Endothelial cell of umbilical vein (primary cell): ENCODE results near the gene NAA38. TPM values are rescaled to one million over a fixed set of nuclear protein-coding genes. Genes with fewer than 3 reads are reported as not detected.

ENCODE experiments used
- BruUV-seq: library from RNA; stranded (reverse); fragments of 400-500 nt; replicated peaks from 2 replicates; lab custom pipeline; 2021; lab: Mats Ljungman, UMichigan
- CTCF ChIA-PET: fragments of 300-600, 350-600 bp; sonication (Branson Sonifier 250); formaldehyde crosslinking; loops from one replicate; lab custom pipeline; 2021; ENCODE audit warnings: antibody characterized with exemption, inconsistent platforms; lab: Charles Lee
- POLR2A ChIA-PET: fragments of 300-600, 350-600 bp; sonication (Branson Sonifier 250); formaldehyde crosslinking; loops from one replicate; lab custom pipeline; 2021; ENCODE audit warnings: antibody characterized with exemption, inconsistent platforms; lab: Charles Lee
- DNase-seq: peaks from one replicate; pipeline ENCODE4 v3.0.0-alpha.2; 2011; ENCODE audit warnings: low read depth, low spot score
- FAIRE-seq: peaks from 2 replicates; lab custom pipeline; 2011; peaks lifted over from hg19 to GRCh38; lab: Jason Lieb, UNC
- H2AFZ ChIP-seq: 2 replicates; pipeline ENCODE4 v1.6.0; 2012; ENCODE audit warnings: low read depth, low read length, control low read depth, inconsistent platforms
- H3K27ac ChIP-seq: 2 replicates; pipeline ENCODE4 v1.5.1; 2011; ENCODE audit warnings: low read depth, mild to moderate bottlenecking, control low read depth, low read length, moderate library complexity; ENCODE audit not compliant: insufficient read depth
- H3K27me3 ChIP-seq, 2 experiments: 2 replicates each; pipeline versions ENCODE4 v1.6.0 to v1.6.1; 2011; ENCODE audit warnings: low read length in 2 of 2, mixed read lengths in 1 of 2; ENCODE audit not compliant: control insufficient read depth in 2 of 2, insufficient read depth in 2 of 2
- H3K36me3 ChIP-seq, 2 experiments: 2 replicates in 1 of 2; 3 replicates in 1 of 2; pipeline ENCODE4 v1.5.1; 2011; ENCODE audit warnings: low read length in 2 of 2, mild to moderate bottlenecking in 1 of 2, moderate library complexity in 1 of 2; ENCODE audit not compliant: control insufficient read depth in 2 of 2, insufficient read depth in 2 of 2; ENCODE audit errors: extremely low read depth in 1 of 2
- H3K4me1 ChIP-seq: 3 replicates; pipeline ENCODE4 v1.5.1; 2011; ENCODE audit warnings: mild to moderate bottlenecking, low read length; ENCODE audit not compliant: control insufficient read depth, insufficient read depth; ENCODE audit errors: extremely low read depth
- H3K4me2 ChIP-seq: 2 replicates; pipeline ENCODE4 v1.6.1; 2011; ENCODE audit warnings: low read length, control low read depth, mixed read lengths; ENCODE audit not compliant: insufficient read depth
- H3K4me3 ChIP-seq, 3 experiments: fragments of 200-600 bp in 1 of 3; sonication (generic), shearing (Covaris generic) in 1 of 3; replicated peaks in 1 of 3; 2 replicates each; pipeline ENCODE4 v1.5.1; 2011 to 2016; ENCODE audit warnings: control low read depth in 3 of 3, low read length in 3 of 3, mild to moderate bottlenecking in 2 of 3, inconsistent platforms in 1 of 3, low read depth in 1 of 3, moderate library complexity in 1 of 3; ENCODE audit not compliant: insufficient read depth in 1 of 3
- H3K79me2 ChIP-seq: 2 replicates; pipeline ENCODE4 v1.6.0; 2012; ENCODE audit warnings: low read length, inconsistent platforms; ENCODE audit not compliant: control insufficient read depth, insufficient read depth
- H3K9ac ChIP-seq: replicated peaks from 2 replicates; pipeline ENCODE3; 2011; ENCODE audit warnings: low read length, control low read depth; ENCODE audit not compliant: insufficient read depth; ENCODE audit errors: extremely low read depth
- H3K9me1 ChIP-seq: replicated peaks from 3 replicates; pipeline ENCODE4 v1.6.0; 2011; ENCODE audit warnings: mild to moderate bottlenecking, low read length; ENCODE audit not compliant: control insufficient read depth, insufficient read depth; ENCODE audit errors: extremely low read depth
- H3K9me3 ChIP-seq: replicated peaks from 2 replicates; pipeline ENCODE4 v1.5.1; 2012; ENCODE audit warnings: low read length, inconsistent platforms; ENCODE audit not compliant: control insufficient read depth, insufficient read depth
- H4K20me1 ChIP-seq: replicated peaks from 2 replicates; pipeline ENCODE3; 2011; ENCODE audit warnings: mild to moderate bottlenecking, low read length; ENCODE audit not compliant: control insufficient read depth, insufficient read depth; ENCODE audit errors: extremely low read depth
- EZH2 ChIP-seq: IDR thresholded peaks from 2 replicates; pipeline ENCODE4 v1.6.1; 2012; ENCODE audit warnings: borderline replicate concordance, low read depth, mild to moderate bottlenecking, moderate library complexity, low read length, inconsistent platforms; ENCODE audit not compliant: severe bottlenecking
- FOS ChIP-seq: IDR thresholded peaks from 2 replicates; pipeline ENCODE4 v1.6.1; 2011; ENCODE audit warnings: mild to moderate bottlenecking, low read length, moderate library complexity, borderline replicate concordance; ENCODE audit not compliant: insufficient read depth
- GATA2 ChIP-seq: IDR thresholded peaks from 2 replicates; pipeline ENCODE4 v1.7.0; 2011; ENCODE audit warnings: low read depth, mild to moderate bottlenecking, moderate library complexity, mixed read lengths, low read length; ENCODE audit not compliant: insufficient read length, insufficient read depth
- JUN ChIP-seq: IDR thresholded peaks from 2 replicates; pipeline ENCODE4 v1.6.1; 2011; ENCODE audit warnings: borderline replicate concordance, low read depth; ENCODE audit not compliant: insufficient read length, insufficient read depth
- MYC ChIP-seq: IDR thresholded peaks from one replicate; pipeline ENCODE4 v1.6.1; 2011; ENCODE audit warnings: mild to moderate bottlenecking, low read depth, low read length
- POLR2A ChIP-seq: IDR thresholded peaks from 2 replicates; pipeline ENCODE4 v1.6.1; 2012; ENCODE audit warnings: low read depth, mild to moderate bottlenecking, control low read depth, low read length
- POLR2AphosphoS5 ChIP-seq: IDR thresholded peaks from 2 replicates; pipeline ENCODE4 v1.6.1; 2012; ENCODE audit warnings: low read depth, mild to moderate bottlenecking, control low read depth, low read length, moderate library complexity; ENCODE audit not compliant: insufficient read depth
- dilution Hi-C: fragments of 300-500 bp; cut with MboI; formaldehyde crosslinking; loops from one replicate; pipeline ENCODE4 v1.15.0; 2019; ENCODE audit warnings: low sequenced_read_pairs; ENCODE audit not compliant: extremely low pct_ligation_motif_present
- intact Hi-C: fragments of 100-400 bp; cut with micrococcal nuclease; formaldehyde crosslinking; loops from one replicate; pipeline ENCODE4 v1.10.0; 2022
- polyA plus RNA-seq, 4 experiments: library from polyadenylated mRNA; depleted of rRNA in 3 of 4; stranded (reverse) in 3 of 4; unstranded in 1 of 4; fragments of >200 nt; gene quantifications; 2 replicates each; pipeline versions ENCODE4 v1.2.1 to v1.2.3, GENCODE V29; 2011 to 2012; ENCODE audit warnings: missing spikeins in 1 of 4
- total RNA-seq: library from RNA; stranded (reverse); gene quantifications from 2 replicates; pipeline ENCODE4 v1.2.3, GENCODE V29; 2021
- TF ChIP-seq, protein P1 (sequence below), 2 donors: IDR thresholded peaks; 1 replicate in 1 of 2; 2 replicates in 1 of 2; pipeline ENCODE4 v1.5.1; 2011; ENCODE audit warnings: low read length in 2 of 2, mild to moderate bottlenecking in 2 of 2, moderate library complexity in 2 of 2, control low read depth in 1 of 2, inconsistent platforms in 1 of 2, low read depth in 1 of 2; ENCODE audit not compliant: insufficient read depth in 1 of 2; ENCODE audit errors: extremely low read depth in 1 of 2
- TF ChIP-seq, protein P2 (sequence below): IDR thresholded peaks from 2 replicates; pipeline ENCODE4 v1.6.1; 2011; ENCODE audit not compliant: insufficient read depth, insufficient read length

NAA38 gene
- total and polyA plus RNA-seq, 2 donors (not counting 3 experiments of a cell fraction or from before 2014, with no cell fraction given), result 119 to 267 TPM

DNA sequence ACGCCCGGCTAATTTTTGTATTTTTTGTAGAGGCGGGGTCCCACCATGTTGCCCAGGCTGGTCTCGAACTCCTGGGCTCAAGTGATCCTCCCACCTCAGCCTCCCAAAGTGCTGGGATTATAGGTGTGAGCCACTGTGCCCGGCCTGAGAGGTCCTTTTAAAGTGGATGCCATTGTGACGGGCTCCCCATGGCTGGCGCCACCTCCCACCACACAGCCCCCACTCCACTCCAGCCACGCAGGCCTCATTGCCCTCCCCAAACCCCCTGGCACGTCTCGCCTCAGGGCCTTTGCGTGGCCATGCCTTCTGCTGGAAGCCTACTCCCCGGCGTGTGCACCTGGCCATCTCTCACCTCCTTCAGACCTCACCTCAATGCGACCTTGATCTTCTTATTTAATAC, 35.2 kb downstream of the NAA38 start:
- Histone ChIP-seq H3K4me2 (no peak overlapping the region), H3K9me3 (no peaks in the 10 kb centered on the region), H3K27ac (no peak overlapping the region), H3K4me1 (no peaks in the 10 kb centered on the region), H2AFZ (no peak overlapping the region), H3K9me1 (no peaks in the 10 kb centered on the region), H3K4me3 (no peak overlapping the region), H4K20me1 (no peaks in the 10 kb centered on the region), H3K9ac (no peak overlapping the region), H3K36me3 (no peaks in the 10 kb centered on the region), H3K27me3 (peaks cover 3% of the 10 kb centered on the region in 2 experiments), H3K79me2 (no peaks in the 10 kb centered on the region)
- no TSS peak for BruUV-seq
- TF ChIP-seq POLR2AphosphoS5 (no peak), JUN (no peak), GATA2 (no peak), MYC (no peak), EZH2 (no peak), FOS (no peak), POLR2A (no peak)
- TF ChIP-seq, protein P1, sequence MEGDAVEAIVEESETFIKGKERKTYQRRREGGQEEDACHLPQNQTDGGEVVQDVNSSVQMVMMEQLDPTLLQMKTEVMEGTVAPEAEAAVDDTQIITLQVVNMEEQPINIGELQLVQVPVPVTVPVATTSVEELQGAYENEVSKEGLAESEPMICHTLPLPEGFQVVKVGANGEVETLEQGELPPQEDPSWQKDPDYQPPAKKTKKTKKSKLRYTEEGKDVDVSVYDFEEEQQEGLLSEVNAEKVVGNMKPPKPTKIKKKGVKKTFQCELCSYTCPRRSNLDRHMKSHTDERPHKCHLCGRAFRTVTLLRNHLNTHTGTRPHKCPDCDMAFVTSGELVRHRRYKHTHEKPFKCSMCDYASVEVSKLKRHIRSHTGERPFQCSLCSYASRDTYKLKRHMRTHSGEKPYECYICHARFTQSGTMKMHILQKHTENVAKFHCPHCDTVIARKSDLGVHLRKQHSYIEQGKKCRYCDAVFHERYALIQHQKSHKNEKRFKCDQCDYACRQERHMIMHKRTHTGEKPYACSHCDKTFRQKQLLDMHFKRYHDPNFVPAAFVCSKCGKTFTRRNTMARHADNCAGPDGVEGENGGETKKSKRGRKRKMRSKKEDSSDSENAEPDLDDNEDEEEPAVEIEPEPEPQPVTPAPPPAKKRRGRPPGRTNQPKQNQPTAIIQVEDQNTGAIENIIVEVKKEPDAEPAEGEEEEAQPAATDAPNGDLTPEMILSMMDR (IDR thresholded peaks at IDR 0.05; ENCODE audit: extremely low read depth in 1 of 2, insufficient read depth in 1 of 2, low read depth in 1 of 2, low read length in 2 of 2), result no peak
- TF ChIP-seq, protein P2, sequence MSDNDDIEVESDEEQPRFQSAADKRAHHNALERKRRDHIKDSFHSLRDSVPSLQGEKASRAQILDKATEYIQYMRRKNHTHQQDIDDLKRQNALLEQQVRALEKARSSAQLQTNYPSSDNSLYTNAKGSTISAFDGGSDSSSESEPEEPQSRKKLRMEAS, result no peak
- intact Hi-C loops, result loop anchor here (1.0 to 5.0 kb wide), 6 partner anchors 29 to 235 kb away; no protein-coding TSS in a partner anchor
- ChIA-PET CTCF (interaction anchor here (0.5 to 8.6 kb wide), 14 partner anchors 10 to 238 kb away, joined by 3 to 121 read pairs (median 4); partner anchors contain the start of gene NAA38), POLR2A (no interaction called here)
- FAIRE-seq, result no peak
- dilution Hi-C loops, result no loop called here
- DNase-seq, result no peak
